ENCODE data around the gene ISM1.
A peak's percentile ranks its signal among the peaks of the same experiment; 100 is the strongest.

The ISM1 gene

GRCh38 chr20:13298692-13299373 is 77.8 kb downstream of the ISM1 start:
- TF ChIP-seq CTCF (IDR thresholded peaks at IDR 0.05; ENCODE audit: low read depth, low read length, missing control alignments) = no peak
- no peak overlapping the region for H3K4me3 ChIP-seq (ENCODE audit: low read depth, low read length)
- DNase-seq (ENCODE audit: low read depth) = no peak
- in situ Hi-C loops (cut with HindIII; ENCODE audit: low sequenced_read_pairs) = no loop called here

DNA sequence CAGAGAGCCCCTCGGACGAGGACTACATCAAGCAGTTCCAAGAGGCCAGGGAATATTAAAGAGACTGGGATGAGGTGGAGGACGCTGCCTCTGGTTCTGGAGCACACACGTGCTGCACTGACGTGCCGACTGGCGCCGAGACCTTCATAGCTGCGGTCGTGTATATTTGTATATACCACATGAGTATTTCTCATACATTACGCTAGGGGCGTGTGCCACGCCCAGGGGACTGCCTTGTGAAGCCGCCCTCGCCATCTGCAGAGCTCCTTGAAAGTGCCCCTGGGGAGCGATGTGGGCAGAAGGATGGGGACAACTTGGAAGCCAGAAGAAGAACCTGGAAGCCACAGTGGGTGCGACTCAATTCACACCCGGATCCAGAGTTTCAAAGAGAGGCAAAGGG is 78.3 kb downstream of the ISM1 start:
- TF ChIP-seq CTCF (IDR thresholded peaks at IDR 0.05; ENCODE audit: low read depth, low read length, missing control alignments) = no peak
- no peak overlapping the region for H3K4me3 ChIP-seq (ENCODE audit: low read depth, low read length)
- no peak for DNase-seq (ENCODE audit: low read depth)
- in situ Hi-C loops (cut with HindIII; ENCODE audit: low sequenced_read_pairs) = no loop called here

- no peak for TF ChIP-seq CTCF (IDR thresholded peaks at IDR 0.05; ENCODE audit: low read depth, low read length, missing control alignments)
- no peak overlapping the region for H3K4me3 ChIP-seq (ENCODE audit: low read depth, low read length)
- DNase-seq (ENCODE audit: low read depth) = no peak
- in situ Hi-C loops (cut with HindIII; ENCODE audit: low sequenced_read_pairs) = no loop called here
These were observed 80.5 kb downstream of the ISM1 start for GRCh38 chr20:13301596-13301995.

- TF ChIP-seq CTCF (IDR thresholded peaks at IDR 0.05; ENCODE audit: low read depth, low read length, missing control alignments) = peak; percentile 67
- in situ Hi-C loops (cut with HindIII; ENCODE audit: low sequenced_read_pairs) = no loop called here
- H3K4me3 ChIP-seq (ENCODE audit: low read depth, low read length) = no peak overlapping the region
- DNase-seq (ENCODE audit: low read depth) = no peak
These were observed 81.8 kb downstream of the ISM1 start for GRCh38 chr20:13302647-13303450.

DNA sequence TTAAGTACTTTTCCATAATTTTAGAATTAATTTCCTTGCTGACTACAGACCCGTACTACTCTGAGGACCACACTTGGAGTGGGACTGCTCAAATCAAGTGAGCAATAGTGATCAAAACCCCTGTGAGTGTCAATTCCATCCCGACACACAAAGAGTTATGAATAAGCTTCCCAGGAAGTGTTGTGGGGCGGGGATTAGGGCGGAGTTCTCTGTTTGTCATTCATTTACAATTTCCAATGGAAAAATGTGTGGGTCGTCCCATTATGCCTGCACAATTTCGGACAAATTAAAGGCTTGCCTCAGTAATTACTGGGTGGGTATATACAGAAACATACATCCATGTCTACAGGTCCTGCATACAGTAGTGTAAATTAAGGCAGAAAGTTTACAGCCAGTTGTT is 84.2 kb downstream of the ISM1 start:
- in situ Hi-C loops (cut with HindIII; ENCODE audit: low sequenced_read_pairs) = no loop called here
- TF ChIP-seq CTCF (IDR thresholded peaks at IDR 0.05; ENCODE audit: low read depth, low read length, missing control alignments) = no peak
- no peak for DNase-seq (ENCODE audit: low read depth)
- no peak overlapping the region for H3K4me3 ChIP-seq (ENCODE audit: low read depth, low read length)

- in situ Hi-C loops (cut with HindIII; ENCODE audit: low sequenced_read_pairs) = no loop called here
- no peak overlapping the region for H3K4me3 ChIP-seq (ENCODE audit: low read depth, low read length)
- no peak for DNase-seq (ENCODE audit: low read depth)
- no peak for TF ChIP-seq CTCF (IDR thresholded peaks at IDR 0.05; ENCODE audit: low read depth, low read length, missing control alignments)
These were observed 86.6 kb downstream of the ISM1 start for GRCh38 chr20:13307562-13308163.
